PC-3 (cell line): ENCODE data around the gene SLC35F3.

Source experiments
- CTCF ChIP-seq: fragments of 300-600 bp; sonication (generic); conservative IDR thresholded peaks from 2 replicates; pipeline ENCODE4 v1.5.1; 2017; ENCODE audit warnings: antibody characterized with exemption, low read depth, mild to moderate bottlenecking, low read length
- EZH2 ChIP-seq: fragments of 300-600 bp; sonication (generic); IDR thresholded peaks from one replicate; pipeline ENCODE4 v1.6.1; 2017; ENCODE audit warnings: antibody characterized with exemption, mild to moderate bottlenecking, low read length; ENCODE audit not compliant: unreplicated experiment

GRCh38 chr1:234091876-234092275, 187.4 kb downstream of the SLC35F3 start:
- no peak for TF ChIP-seq EZH2
- no peak for TF ChIP-seq CTCF
